SK-N-SH (cell line): ENCODE measurements around the gene GRIK1. TPM values are rescaled to one million over a fixed set of nuclear protein-coding genes. Genes with fewer than 3 reads are reported as not detected.

ENCODE experiments used
- CTCF ChIA-PET: fragments of 300-600, 350-600 bp; formaldehyde crosslinking; extraction: SDS; loops from one replicate; lab custom pipeline; 2021; lab: Yijun Ruan, JAX
- POLR2A ChIA-PET: fragments of 350-600 bp; sonication (Branson Sonifier 250); formaldehyde crosslinking; extraction: SDS; loops from one replicate; lab custom pipeline; 2020; ENCODE audit warnings: antibody characterized with exemption, inconsistent platforms; lab: Yijun Ruan, JAX
- DNase-seq: peaks from one replicate; pipeline ENCODE4 v3.0.0; 2012
- H2AFZ ChIP-seq: fragments of 200-600 bp; sonication (generic); 2 replicates; pipeline ENCODE4 v1.8.1; 2016; ENCODE audit warnings: antibody characterized with exemption, mild to moderate bottlenecking, low read depth
- H3F3A ChIP-seq: fragments of 200-600 bp; sonication (generic); replicated peaks from 2 replicates; pipeline ENCODE3; 2016; ENCODE audit warnings: antibody characterized with exemption, mild to moderate bottlenecking; ENCODE audit not compliant: insufficient read depth
- H3K27ac ChIP-seq, 2 experiments: fragments of 200-500 bp in 1 of 2; fragments of 200-600 bp in 1 of 2; sonication (Bioruptor generic) in 1 of 2; sonication (generic), shearing (Covaris generic) in 1 of 2; 2 replicates each; pipeline versions ENCODE4 v1.5.1 to v1.6.1; 2014 to 2016; ENCODE audit warnings: low read depth in 2 of 2, inconsistent platforms in 1 of 2, low read length in 1 of 2, mild to moderate bottlenecking in 1 of 2, mixed read lengths in 1 of 2
- H3K27me3 ChIP-seq: fragments of 200-600 bp; sonication (generic), shearing (Covaris generic); 2 replicates; pipeline ENCODE4 v1.6.1; 2016; ENCODE audit warnings: mixed run types; ENCODE audit not compliant: insufficient read depth
- H3K36me3 ChIP-seq, 2 experiments: fragments of 200-500 bp in 1 of 2; fragments of 200-600 bp in 1 of 2; sonication (Bioruptor generic) in 1 of 2; sonication (generic) in 1 of 2; replicated peaks in 1 of 2; 2 replicates each; pipeline versions ENCODE3 to v1.5.1; 2014 to 2016; ENCODE audit warnings: low read length in 1 of 2, mild to moderate bottlenecking in 1 of 2; ENCODE audit not compliant: insufficient read depth in 2 of 2, control insufficient read depth in 1 of 2
- H3K4me1 ChIP-seq, 2 experiments: fragments of 200-500 bp in 1 of 2; fragments of 200-600 bp in 1 of 2; sonication (Bioruptor generic) in 1 of 2; sonication (generic), shearing (Covaris generic) in 1 of 2; 2 replicates each; pipeline versions ENCODE4 v1.5.1 to v1.6.1; 2014 to 2016; ENCODE audit warnings: low read depth in 1 of 2, low read length in 1 of 2, mixed run types in 1 of 2; ENCODE audit not compliant: insufficient read depth in 2 of 2, control insufficient read depth in 1 of 2
- H3K4me2 ChIP-seq: fragments of 200-600 bp; sonication (generic), shearing (Covaris generic); 2 replicates; pipeline ENCODE4 v1.6.1; 2017; ENCODE audit warnings: mixed run types
- H3K4me3 ChIP-seq, 2 experiments: fragments of 200-500 bp in 1 of 2; fragments of 200-600 bp in 1 of 2; sonication (Bioruptor generic) in 1 of 2; sonication (generic), shearing (Covaris generic) in 1 of 2; 2 replicates each; pipeline versions ENCODE4 v1.5.1 to v1.8.1; 2014 to 2016; ENCODE audit warnings: low read depth in 2 of 2, inconsistent platforms in 1 of 2, low read length in 1 of 2, mild to moderate bottlenecking in 1 of 2, mixed read lengths in 1 of 2, moderate library complexity in 1 of 2
- H3K79me2 ChIP-seq: fragments of 200-600 bp; sonication (generic); 2 replicates; pipeline ENCODE4 v1.8.1; 2017; ENCODE audit warnings: mild to moderate bottlenecking; ENCODE audit not compliant: insufficient read depth
- H3K9ac ChIP-seq: fragments of 200-600 bp; sonication (generic); 2 replicates; pipeline ENCODE4 v1.6.1; 2017; ENCODE audit warnings: mixed run types
- H3K9me2 ChIP-seq: fragments of 200-600 bp; sonication (generic); 2 replicates; pipeline ENCODE4 v1.6.1; 2017; ENCODE audit warnings: mixed run types
- H3K9me3 ChIP-seq: fragments of 200-600 bp; sonication (generic); 2 replicates; pipeline ENCODE4 v1.6.1; 2017; ENCODE audit warnings: mixed run types, mild to moderate bottlenecking, moderate library complexity
- H4K20me1 ChIP-seq: fragments of 200-600 bp; sonication (generic); 2 replicates; pipeline ENCODE4 v1.6.1; 2017; ENCODE audit warnings: mild to moderate bottlenecking, mixed run types; ENCODE audit not compliant: insufficient read depth
- FOXM1 ChIP-seq: IDR thresholded peaks from 2 replicates; pipeline ENCODE4 v1.4.0; 2012; ENCODE audit warnings: low read depth, mild to moderate bottlenecking
- GABPA ChIP-seq: IDR thresholded peaks from 2 replicates; pipeline ENCODE4 v1.4.0; 2012; ENCODE audit warnings: low read depth, mild to moderate bottlenecking
- GATA2 ChIP-seq: sonication (generic); formaldehyde crosslinking; IDR thresholded peaks from 2 replicates; pipeline ENCODE4 v1.5.0; 2020; ENCODE audit warnings: mild to moderate bottlenecking, missing genetic modification reagents
- MEF2A ChIP-seq: IDR thresholded peaks from 2 replicates; pipeline ENCODE4 v1.4.0; 2012; ENCODE audit warnings: low read depth, borderline replicate concordance
- NFIC ChIP-seq: IDR thresholded peaks from 2 replicates; pipeline ENCODE4 v1.4.0; 2012; ENCODE audit warnings: borderline replicate concordance
- RCOR1 ChIP-seq: fragments of 150-350 bp; IDR thresholded peaks from 2 replicates; pipeline ENCODE4 v1.6.1; 2017; ENCODE audit warnings: antibody characterized with exemption, low read length
- RFX5 ChIP-seq: IDR thresholded peaks from 2 replicates; pipeline ENCODE4 v1.6.1; 2012; ENCODE audit warnings: mild to moderate bottlenecking, improper control_type of control experiment, low read length
- RXRA ChIP-seq: IDR thresholded peaks from 2 replicates; pipeline ENCODE4 v1.4.0; 2012; ENCODE audit warnings: low read depth, mild to moderate bottlenecking, borderline replicate concordance
- TAF1 ChIP-seq: IDR thresholded peaks from 2 replicates; pipeline ENCODE4 v1.6.1; 2012; ENCODE audit warnings: low read depth, mild to moderate bottlenecking, low read length, moderate library complexity, borderline replicate concordance
- WGBS: methylation state at CpG from one replicate; pipeline ENCODE4 v1.1.6; 2017; ENCODE audit warnings: low lambda C conversion rate; 5-methylcytosine and 5-hydroxymethylcytosine counted together
- polyA plus RNA-seq, 3 experiments: library from polyadenylated mRNA; depleted of rRNA; stranded (reverse); fragments of >200 nt; gene quantifications; 2 replicates each; pipeline ENCODE4 v1.2.3, GENCODE V29; 2012
- TF ChIP-seq, protein P1 (sequence below): IDR thresholded peaks from 2 replicates; pipeline ENCODE4 v1.6.1; 2012; ENCODE audit warnings: mild to moderate bottlenecking, low read depth, low read length, moderate library complexity
- TF ChIP-seq, protein P2 (sequence below): fragments of 200-600 bp; sonication (generic); IDR thresholded peaks from 2 replicates; pipeline ENCODE4 v1.6.1; 2017; ENCODE audit warnings: antibody characterized with exemption, mild to moderate bottlenecking, moderate library complexity
- TF ChIP-seq, protein P3 (sequence below): IDR thresholded peaks from 2 replicates; pipeline ENCODE4; 2012

Gene GRIK1
- polyA plus RNA-seq, 1 of the 3 experiments (the other 2 are of a cell fraction), result not detected

DNA sequence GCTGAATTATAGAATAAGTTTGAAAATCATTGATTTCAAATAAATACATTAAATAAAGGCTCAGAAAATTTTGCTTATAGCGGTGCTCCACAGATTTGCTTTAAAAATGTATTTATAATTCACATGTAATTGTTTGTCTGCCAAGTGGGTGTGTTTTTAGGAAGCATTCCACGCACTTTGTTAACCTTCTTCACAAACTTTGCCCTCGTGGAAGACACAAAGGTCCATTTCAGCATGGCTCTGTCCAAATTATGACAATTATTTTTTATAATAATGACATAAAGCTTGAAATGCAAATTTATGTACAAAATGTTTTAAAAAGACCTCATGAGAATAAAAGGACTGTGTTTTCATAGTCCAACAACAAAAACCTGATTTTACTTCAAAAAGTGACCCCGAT is 146.1 kb downstream of the GRIK1 start:
- CTCF ChIA-PET, result no interaction called here
- no peak overlapping the region for H2AFZ ChIP-seq

DNA sequence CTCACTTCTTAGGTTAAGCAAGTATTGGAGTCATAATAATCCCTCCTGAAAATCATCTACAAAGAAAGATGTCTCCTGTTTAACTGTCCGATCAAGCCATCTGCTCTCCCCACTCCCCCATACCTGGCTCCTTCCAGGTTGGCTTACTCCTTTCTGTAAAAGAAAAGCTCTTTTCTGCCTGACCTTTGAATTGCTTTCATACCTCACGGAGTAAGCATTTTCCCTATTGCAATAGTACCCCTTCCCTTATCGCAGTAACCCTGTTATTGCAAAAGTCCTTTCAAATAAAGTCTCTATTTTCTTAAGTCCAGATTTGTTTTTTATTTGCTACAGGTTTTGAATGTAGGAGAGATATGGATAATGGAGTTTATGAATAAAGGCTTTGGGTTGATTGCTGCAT is 150.4 kb downstream of the GRIK1 start:
- Histone ChIP-seq H3K79me2 (no peaks in the 10 kb centered on the region), H3K36me3 (no peaks in the 10 kb centered on the region), H3F3A (no peaks in the 10 kb centered on the region), H4K20me1 (no peaks in the 10 kb centered on the region), H3K9me2 (no peaks in the 10 kb centered on the region), H3K4me2 (no peak overlapping the region), H3K9me3 (no peaks in the 10 kb centered on the region), H3K27ac (no peak overlapping the region), H2AFZ (no peak overlapping the region), H3K4me3 (no peak overlapping the region), H3K9ac (no peak overlapping the region), H3K27me3 (peaks cover 4% of the 10 kb centered on the region; the same call in 1 of the 2 replicates), H3K4me1 (no peaks in the 10 kb centered on the region)
- no peak for TF ChIP-seq RXRA
- TF ChIP-seq, protein P1, sequence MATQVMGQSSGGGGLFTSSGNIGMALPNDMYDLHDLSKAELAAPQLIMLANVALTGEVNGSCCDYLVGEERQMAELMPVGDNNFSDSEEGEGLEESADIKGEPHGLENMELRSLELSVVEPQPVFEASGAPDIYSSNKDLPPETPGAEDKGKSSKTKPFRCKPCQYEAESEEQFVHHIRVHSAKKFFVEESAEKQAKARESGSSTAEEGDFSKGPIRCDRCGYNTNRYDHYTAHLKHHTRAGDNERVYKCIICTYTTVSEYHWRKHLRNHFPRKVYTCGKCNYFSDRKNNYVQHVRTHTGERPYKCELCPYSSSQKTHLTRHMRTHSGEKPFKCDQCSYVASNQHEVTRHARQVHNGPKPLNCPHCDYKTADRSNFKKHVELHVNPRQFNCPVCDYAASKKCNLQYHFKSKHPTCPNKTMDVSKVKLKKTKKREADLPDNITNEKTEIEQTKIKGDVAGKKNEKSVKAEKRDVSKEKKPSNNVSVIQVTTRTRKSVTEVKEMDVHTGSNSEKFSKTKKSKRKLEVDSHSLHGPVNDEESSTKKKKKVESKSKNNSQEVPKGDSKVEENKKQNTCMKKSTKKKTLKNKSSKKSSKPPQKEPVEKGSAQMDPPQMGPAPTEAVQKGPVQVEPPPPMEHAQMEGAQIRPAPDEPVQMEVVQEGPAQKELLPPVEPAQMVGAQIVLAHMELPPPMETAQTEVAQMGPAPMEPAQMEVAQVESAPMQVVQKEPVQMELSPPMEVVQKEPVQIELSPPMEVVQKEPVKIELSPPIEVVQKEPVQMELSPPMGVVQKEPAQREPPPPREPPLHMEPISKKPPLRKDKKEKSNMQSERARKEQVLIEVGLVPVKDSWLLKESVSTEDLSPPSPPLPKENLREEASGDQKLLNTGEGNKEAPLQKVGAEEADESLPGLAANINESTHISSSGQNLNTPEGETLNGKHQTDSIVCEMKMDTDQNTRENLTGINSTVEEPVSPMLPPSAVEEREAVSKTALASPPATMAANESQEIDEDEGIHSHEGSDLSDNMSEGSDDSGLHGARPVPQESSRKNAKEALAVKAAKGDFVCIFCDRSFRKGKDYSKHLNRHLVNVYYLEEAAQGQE, result no peak
- TF ChIP-seq RFX5, result no peak
- no peak for TF ChIP-seq FOXM1
- TF ChIP-seq, protein P2, sequence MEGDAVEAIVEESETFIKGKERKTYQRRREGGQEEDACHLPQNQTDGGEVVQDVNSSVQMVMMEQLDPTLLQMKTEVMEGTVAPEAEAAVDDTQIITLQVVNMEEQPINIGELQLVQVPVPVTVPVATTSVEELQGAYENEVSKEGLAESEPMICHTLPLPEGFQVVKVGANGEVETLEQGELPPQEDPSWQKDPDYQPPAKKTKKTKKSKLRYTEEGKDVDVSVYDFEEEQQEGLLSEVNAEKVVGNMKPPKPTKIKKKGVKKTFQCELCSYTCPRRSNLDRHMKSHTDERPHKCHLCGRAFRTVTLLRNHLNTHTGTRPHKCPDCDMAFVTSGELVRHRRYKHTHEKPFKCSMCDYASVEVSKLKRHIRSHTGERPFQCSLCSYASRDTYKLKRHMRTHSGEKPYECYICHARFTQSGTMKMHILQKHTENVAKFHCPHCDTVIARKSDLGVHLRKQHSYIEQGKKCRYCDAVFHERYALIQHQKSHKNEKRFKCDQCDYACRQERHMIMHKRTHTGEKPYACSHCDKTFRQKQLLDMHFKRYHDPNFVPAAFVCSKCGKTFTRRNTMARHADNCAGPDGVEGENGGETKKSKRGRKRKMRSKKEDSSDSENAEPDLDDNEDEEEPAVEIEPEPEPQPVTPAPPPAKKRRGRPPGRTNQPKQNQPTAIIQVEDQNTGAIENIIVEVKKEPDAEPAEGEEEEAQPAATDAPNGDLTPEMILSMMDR, result no peak
- TF ChIP-seq, protein P3, sequence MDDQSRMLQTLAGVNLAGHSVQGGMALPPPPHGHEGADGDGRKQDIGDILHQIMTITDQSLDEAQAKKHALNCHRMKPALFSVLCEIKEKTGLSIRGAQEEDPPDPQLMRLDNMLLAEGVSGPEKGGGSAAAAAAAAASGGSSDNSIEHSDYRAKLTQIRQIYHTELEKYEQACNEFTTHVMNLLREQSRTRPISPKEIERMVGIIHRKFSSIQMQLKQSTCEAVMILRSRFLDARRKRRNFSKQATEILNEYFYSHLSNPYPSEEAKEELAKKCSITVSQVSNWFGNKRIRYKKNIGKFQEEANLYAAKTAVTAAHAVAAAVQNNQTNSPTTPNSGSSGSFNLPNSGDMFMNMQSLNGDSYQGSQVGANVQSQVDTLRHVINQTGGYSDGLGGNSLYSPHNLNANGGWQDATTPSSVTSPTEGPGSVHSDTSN, result no peak
- no peak for TF ChIP-seq TAF1
- DNase-seq, result no peak
- CTCF ChIA-PET, result no interaction called here
- POLR2A ChIA-PET, result no interaction called here
- WGBS, result 15% methylated on average over 3 of the region's 3 CpGs

More for the DNA sequence above, 146.1 kb downstream of the GRIK1 start:
- H3K4me2 ChIP-seq, result no peak overlapping the region
- H3K79me2 ChIP-seq, result no peaks in the 10 kb centered on the region
- no peak overlapping the region for H3K4me3 ChIP-seq
- 3% methylated on average over 4 of the region's 4 CpGs for WGBS
- no peaks in the 10 kb centered on the region for H3K9me2 ChIP-seq
- DNase-seq, result no peak
- H3K9me3 ChIP-seq, result no peaks in the 10 kb centered on the region
- H3K27ac ChIP-seq, result no peak overlapping the region
- no peaks in the 10 kb centered on the region for H3K36me3 ChIP-seq
- no peaks in the 10 kb centered on the region for H3K4me1 ChIP-seq
- no peaks in the 10 kb centered on the region for H4K20me1 ChIP-seq
- TF ChIP-seq MEF2A (no peak), RFX5 (no peak), NFIC (no peak), GABPA (no peak), RCOR1 (no peak), GATA2 (no peak)
- peaks cover 9% of the 10 kb centered on the region; the same call in 1 of the 2 replicates for H3K27me3 ChIP-seq
- no peaks in the 10 kb centered on the region for H3F3A ChIP-seq
- H3K9ac ChIP-seq, result no peak overlapping the region
- POLR2A ChIA-PET, result interaction anchor here (0.6 kb wide), 1 partner anchor 253 kb away, joined by 4 read pairs; no protein-coding TSS in a partner anchor
